ENCODE measurements around the gene LRBA. TPM values are rescaled to one million over a fixed set of nuclear protein-coding genes. Genes with fewer than 3 reads are reported as not detected.

The LRBA gene
- total RNA-seq, 1 donor from 2014 or later, result 66.2 TPM

GRCh38 chr4:150814873-150815272 is 200.2 kb downstream of the LRBA start:
- TF ChIP-seq CTCF (IDR thresholded peaks at IDR 0.05; ENCODE audit: unreplicated experiment), result no peak
- peaks cover 20% of the 10 kb centered on the region for H3K36me3 Mint-ChIP-seq
- H3K27ac Mint-ChIP-seq, result no peak overlapping the region
- H3K4me3 Mint-ChIP-seq, result no peak overlapping the region
- no peaks in the 10 kb centered on the region for H3K27me3 Mint-ChIP-seq (ENCODE audit: low read depth)
- peaks cover 12% of the 10 kb centered on the region for H3K4me1 Mint-ChIP-seq
- H3K9me3 Mint-ChIP-seq, result peaks cover 8% of the 10 kb centered on the region
- DNase-seq (ENCODE audit: low spot score in 2 of 2, unreplicated experiment in 2 of 2), result no peak

- H3K27me3 Mint-ChIP-seq (ENCODE audit: low read depth), result no peaks in the 10 kb centered on the region
- no peak for TF ChIP-seq CTCF (IDR thresholded peaks at IDR 0.05; ENCODE audit: unreplicated experiment)
- peaks cover 17% of the 10 kb centered on the region for H3K36me3 Mint-ChIP-seq
- DNase-seq (ENCODE audit: low spot score in 2 of 2, unreplicated experiment in 2 of 2), result no peak
- H3K9me3 Mint-ChIP-seq, result no peaks in the 10 kb centered on the region
- no peaks in the 10 kb centered on the region for H3K4me1 Mint-ChIP-seq
- no peak overlapping the region for H3K27ac Mint-ChIP-seq
- no peak overlapping the region for H3K4me3 Mint-ChIP-seq
These were observed 209.7 kb downstream of the LRBA start for GRCh38 chr4:150805183-150806025.

GRCh38 chr4:150801833-150802232 is 213.3 kb downstream of the LRBA start:
- Mint-ChIP-seq H3K27me3 (ENCODE audit: low read depth) (no peaks in the 10 kb centered on the region), H3K36me3 (peaks cover 8% of the 10 kb centered on the region), H3K4me1 (no peaks in the 10 kb centered on the region), H3K4me3 (no peak overlapping the region), H3K27ac (no peak overlapping the region), H3K9me3 (no peaks in the 10 kb centered on the region)
- no peak for TF ChIP-seq CTCF (IDR thresholded peaks at IDR 0.05; ENCODE audit: unreplicated experiment)
- DNase-seq (ENCODE audit: low spot score in 2 of 2, unreplicated experiment in 2 of 2), result no peak

GRCh38 chr4:150799207-150799606 is 215.9 kb downstream of the LRBA start:
- H3K27ac Mint-ChIP-seq, result no peak overlapping the region
- no peak for DNase-seq (ENCODE audit: low spot score in 2 of 2, unreplicated experiment in 2 of 2)
- H3K4me1 Mint-ChIP-seq, result peaks cover 12% of the 10 kb centered on the region
- no peaks in the 10 kb centered on the region for H3K27me3 Mint-ChIP-seq (ENCODE audit: low read depth)
- no peaks in the 10 kb centered on the region for H3K36me3 Mint-ChIP-seq
- no peak for TF ChIP-seq CTCF (IDR thresholded peaks at IDR 0.05; ENCODE audit: unreplicated experiment)
- no peak overlapping the region for H3K4me3 Mint-ChIP-seq
- H3K9me3 Mint-ChIP-seq, result no peaks in the 10 kb centered on the region

GRCh38 chr4:150794706-150795105 is 220.4 kb downstream of the LRBA start:
- Mint-ChIP-seq H3K36me3 (no peaks in the 10 kb centered on the region), H3K4me1 (peaks cover 17% of the 10 kb centered on the region), H3K27me3 (ENCODE audit: low read depth) (no peaks in the 10 kb centered on the region), H3K4me3 (no peak overlapping the region), H3K9me3 (no peaks in the 10 kb centered on the region), H3K27ac (no peak overlapping the region)
- no peak for DNase-seq (ENCODE audit: low spot score in 2 of 2, unreplicated experiment in 2 of 2)
- no peak for TF ChIP-seq CTCF (IDR thresholded peaks at IDR 0.05; ENCODE audit: unreplicated experiment)
